K562 (cell line): ENCODE measurements around the gene B4GALT1. TPM values are rescaled to one million over a fixed set of nuclear protein-coding genes. Genes with fewer than 3 reads are reported as not detected.
A peak's percentile ranks its signal among the peaks of the same experiment; 100 is the strongest.

Source experiments
- CREM ChIP-seq: IDR thresholded peaks from 2 replicates; pipeline ENCODE4 v1.6.1; 2014; ENCODE audit warnings: antibody characterized with exemption, low read depth
- HMGN3 ChIP-seq: IDR thresholded peaks from 2 replicates; pipeline ENCODE4 v1.6.1; 2011; ENCODE audit warnings: borderline replicate concordance, low read depth, mild to moderate bottlenecking, mixed read lengths, low read length; ENCODE audit not compliant: insufficient read length; ENCODE audit errors: extremely low read depth
- KDM1A ChIP-seq, 2 experiments: fragments of 450-650 bp; IDR thresholded peaks; 2 replicates each; pipeline ENCODE4 v1.6.1; 2016; ENCODE audit warnings: mild to moderate bottlenecking in 2 of 2
- POLR2A ChIP-seq: fragments of 450-650 bp; conservative IDR thresholded peaks from 2 replicates; pipeline ENCODE4 v1.6.1; 2016
- RAD21 ChIP-seq, 2 experiments: fragments of 250-450 bp in 1 of 2; fragments of 450-650 bp in 1 of 2; sonication (Bioruptor Pico) in 1 of 2; formaldehyde crosslinking in 1 of 2; IDR thresholded peaks in 1 of 2; conservative IDR thresholded peaks in 1 of 2; 2 replicates each; pipeline versions ENCODE4 v1.4.0 to v1.8.0; 2020 to 2022; ENCODE audit warnings: mild to moderate bottlenecking in 2 of 2, moderate library complexity in 1 of 2
- RBFOX2 ChIP-seq: fragments of 200-400 bp; formaldehyde crosslinking; IDR thresholded peaks from 2 replicates; pipeline ENCODE4 v1.6.1; 2017; ENCODE audit warnings: low read depth, mild to moderate bottlenecking, low read length, moderate library complexity
- SUPT5H ChIP-seq: fragments of 450-650 bp; IDR thresholded peaks from 2 replicates; pipeline ENCODE4 v1.6.1; 2016
- TAF1 ChIP-seq: IDR thresholded peaks from 2 replicates; pipeline ENCODE4 v1.6.1; 2011; ENCODE audit warnings: mild to moderate bottlenecking, low read length, moderate library complexity; ENCODE audit not compliant: insufficient read depth, control insufficient read depth, severe bottlenecking; ENCODE audit errors: extremely low read depth
- ZBTB7A ChIP-seq: IDR thresholded peaks from 2 replicates; pipeline ENCODE4 v1.6.1; 2011; ENCODE audit warnings: low read depth, mild to moderate bottlenecking, low read length, moderate library complexity, borderline replicate concordance; ENCODE audit not compliant: control insufficient read depth
- ZFP36 ChIP-seq: fragments of 150-350 bp; IDR thresholded peaks from 2 replicates; pipeline ENCODE4 v1.6.1; 2018; ENCODE audit warnings: low read length, low read depth; ENCODE audit not compliant: partially characterized antibody
- ZNF217 ChIP-seq: sonication (generic); formaldehyde crosslinking; IDR thresholded peaks from 2 replicates; pipeline ENCODE4 v1.8.0; 2022; ENCODE audit warnings: mild to moderate bottlenecking, missing genetic modification reagents
- polyA plus RNA-seq, 8 experiments: library from polyadenylated mRNA; depleted of rRNA in 4 of 8; stranded (reverse) in 5 of 8; unstranded in 3 of 8; fragments of >200 nt; fragmentation: Nextera tagmentation in 2 of 8; fragmentation: Illumina TruSeq in 1 of 8; extraction: Ambion mirVana in 2 of 8; extraction: Trizol in 1 of 8; gene quantifications; 2 replicates each; pipeline versions ENCODE4 v1.2.1 to v1.2.3, GENCODE V29; 2011 to 2014; ENCODE audit warnings: inconsistent platforms in 1 of 8, missing spikeins in 1 of 8
- total RNA-seq, 7 experiments: library from RNA; depleted of rRNA in 6 of 7; stranded (reverse); fragments of >200 nt in 6 of 7; fragmentation: Illumina TruSeq in 2 of 7; extraction: Trizol in 2 of 7; gene quantifications; 2 replicates each; pipeline versions ENCODE4 v1.2.1 to v1.2.3, GENCODE V29; 2011 to 2021; ENCODE audit warnings: low replicate concordance in 1 of 7
- TF ChIP-seq, protein P1 (sequence below): fragments of 450-650 bp; formaldehyde crosslinking; IDR thresholded peaks from 2 replicates; pipeline ENCODE4 v1.4.0; 2020; ENCODE audit warnings: mild to moderate bottlenecking
- TF ChIP-seq, protein P2 (sequence below): fragments of 200-800 bp; sonication (Bioruptor generic); IDR thresholded peaks from 2 replicates; pipeline ENCODE4 v1.6.1; 2017; ENCODE audit warnings: missing genetic modification characterization, missing compliant biosample characterization
- TF ChIP-seq, protein P3 (sequence below), 2 experiments: fragments of 450-650 bp; conservative IDR thresholded peaks; 2 replicates each; pipeline ENCODE4 v1.6.1; 2017; ENCODE audit warnings: mild to moderate bottlenecking in 2 of 2, moderate library complexity in 2 of 2
- TF ChIP-seq, protein P4 (sequence below): fragments of 200-800 bp; sonication (Bioruptor generic); IDR thresholded peaks from 2 replicates; pipeline ENCODE4 v1.6.1; 2017; ENCODE audit warnings: missing genetic modification characterization, missing compliant biosample characterization
- TF ChIP-seq, protein P5 (sequence below): sonication (generic); formaldehyde crosslinking; IDR thresholded peaks from 2 replicates; pipeline ENCODE4 v1.8.0; 2023; ENCODE audit warnings: mild to moderate bottlenecking, missing genetic modification reagents

The B4GALT1 gene
- total and polyA plus RNA-seq, 9 of the 15 experiments (the other 6 are each of a cell fraction or from before 2014, with no cell fraction given) = 4.1 to 26.8 (median 7.1) TPM

DNA sequence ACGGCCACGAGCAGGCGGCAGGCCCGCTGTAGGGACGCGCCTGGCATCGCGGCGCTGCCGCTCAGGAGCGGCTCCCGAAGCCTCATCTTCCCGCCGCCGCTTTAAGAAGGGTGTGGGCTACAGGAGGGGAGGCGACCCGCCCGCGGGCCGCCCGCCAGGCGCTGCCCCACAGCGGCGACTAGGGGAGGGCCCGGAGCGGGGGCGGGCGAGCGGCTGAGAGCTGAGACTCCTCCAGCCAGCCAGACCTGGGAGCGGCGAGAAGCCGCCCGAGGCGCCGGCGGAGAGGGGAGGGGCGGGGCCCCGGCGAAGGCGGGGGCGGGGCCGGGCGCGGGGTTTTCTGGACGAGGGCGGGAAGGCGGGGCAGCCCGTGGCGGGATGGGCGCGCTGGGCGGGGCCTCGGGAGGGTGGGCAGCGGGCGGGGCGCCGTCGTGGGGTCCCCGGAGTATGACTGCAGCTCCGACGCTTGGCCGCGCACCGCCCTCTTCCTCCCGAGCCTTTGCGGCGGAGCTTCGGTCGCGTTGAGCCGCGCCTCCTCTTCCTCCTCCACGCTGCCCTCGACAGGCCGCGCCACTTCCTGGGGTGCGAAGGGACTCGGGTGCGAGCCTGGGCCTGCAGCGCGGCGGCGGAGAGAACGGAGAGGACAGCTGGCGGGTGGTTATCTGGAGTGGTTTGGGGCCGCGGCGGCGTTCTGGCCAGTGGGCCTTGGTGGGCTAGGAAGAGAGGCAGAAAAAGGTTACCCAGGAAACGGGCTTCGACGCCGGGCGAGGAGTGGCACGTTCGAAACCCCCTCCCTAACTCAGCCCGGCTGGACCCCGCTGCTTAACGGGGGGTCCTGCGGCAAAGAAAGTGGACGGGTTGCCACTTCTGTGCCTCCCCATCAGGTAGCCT lies at the start of gene B4GALT1 (continued):
- TF ChIP-seq, protein P1, sequence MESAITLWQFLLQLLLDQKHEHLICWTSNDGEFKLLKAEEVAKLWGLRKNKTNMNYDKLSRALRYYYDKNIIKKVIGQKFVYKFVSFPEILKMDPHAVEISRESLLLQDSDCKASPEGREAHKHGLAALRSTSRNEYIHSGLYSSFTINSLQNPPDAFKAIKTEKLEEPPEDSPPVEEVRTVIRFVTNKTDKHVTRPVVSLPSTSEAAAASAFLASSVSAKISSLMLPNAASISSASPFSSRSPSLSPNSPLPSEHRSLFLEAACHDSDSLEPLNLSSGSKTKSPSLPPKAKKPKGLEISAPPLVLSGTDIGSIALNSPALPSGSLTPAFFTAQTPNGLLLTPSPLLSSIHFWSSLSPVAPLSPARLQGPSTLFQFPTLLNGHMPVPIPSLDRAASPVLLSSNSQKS (CRISPR knock-in tag) = no peak
- TF ChIP-seq SUPT5H = peak; percentile 51; the same call in 1 of the 2 replicates
- TF ChIP-seq, protein P2, sequence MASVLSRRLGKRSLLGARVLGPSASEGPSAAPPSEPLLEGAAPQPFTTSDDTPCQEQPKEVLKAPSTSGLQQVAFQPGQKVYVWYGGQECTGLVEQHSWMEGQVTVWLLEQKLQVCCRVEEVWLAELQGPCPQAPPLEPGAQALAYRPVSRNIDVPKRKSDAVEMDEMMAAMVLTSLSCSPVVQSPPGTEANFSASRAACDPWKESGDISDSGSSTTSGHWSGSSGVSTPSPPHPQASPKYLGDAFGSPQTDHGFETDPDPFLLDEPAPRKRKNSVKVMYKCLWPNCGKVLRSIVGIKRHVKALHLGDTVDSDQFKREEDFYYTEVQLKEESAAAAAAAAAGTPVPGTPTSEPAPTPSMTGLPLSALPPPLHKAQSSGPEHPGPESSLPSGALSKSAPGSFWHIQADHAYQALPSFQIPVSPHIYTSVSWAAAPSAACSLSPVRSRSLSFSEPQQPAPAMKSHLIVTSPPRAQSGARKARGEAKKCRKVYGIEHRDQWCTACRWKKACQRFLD = peak; percentile 72
- peak; percentile 63 for TF ChIP-seq POLR2A
- TF ChIP-seq KDM1A (IDR thresholded peaks at IDR 0.05) = no peak
- TF ChIP-seq TAF1 = peak; percentile 58
- TF ChIP-seq ZFP36 = peak; percentile 83
- peak; percentile 43 for TF ChIP-seq HMGN3
- no peak for TF ChIP-seq ZNF217 (CRISPR knock-in tag)
- TF ChIP-seq RBFOX2 = peak; percentile 85
- peak; percentile 84; the same call in 1 of the 2 replicates for TF ChIP-seq ZBTB7A
- TF ChIP-seq CREM = peak; percentile 57
- TF ChIP-seq, protein P3, sequence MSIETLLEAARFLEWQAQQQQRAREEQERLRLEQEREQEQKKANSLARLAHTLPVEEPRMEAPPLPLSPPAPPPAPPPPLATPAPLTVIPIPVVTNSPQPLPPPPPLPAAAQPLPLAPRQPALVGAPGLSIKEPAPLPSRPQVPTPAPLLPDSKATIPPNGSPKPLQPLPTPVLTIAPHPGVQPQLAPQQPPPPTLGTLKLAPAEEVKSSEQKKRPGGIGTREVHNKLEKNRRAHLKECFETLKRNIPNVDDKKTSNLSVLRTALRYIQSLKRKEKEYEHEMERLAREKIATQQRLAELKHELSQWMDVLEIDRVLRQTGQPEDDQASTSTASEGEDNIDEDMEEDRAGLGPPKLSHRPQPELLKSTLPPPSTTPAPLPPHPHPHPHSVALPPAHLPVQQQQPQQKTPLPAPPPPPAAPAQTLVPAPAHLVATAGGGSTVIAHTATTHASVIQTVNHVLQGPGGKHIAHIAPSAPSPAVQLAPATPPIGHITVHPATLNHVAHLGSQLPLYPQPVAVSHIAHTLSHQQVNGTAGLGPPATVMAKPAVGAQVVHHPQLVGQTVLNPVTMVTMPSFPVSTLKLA (conservative IDR thresholded peaks at IDR 0.05) = peak in 1 of 2 experiments; percentile 54; a peak in 2 of 4 replicates
- TF ChIP-seq, protein P4, sequence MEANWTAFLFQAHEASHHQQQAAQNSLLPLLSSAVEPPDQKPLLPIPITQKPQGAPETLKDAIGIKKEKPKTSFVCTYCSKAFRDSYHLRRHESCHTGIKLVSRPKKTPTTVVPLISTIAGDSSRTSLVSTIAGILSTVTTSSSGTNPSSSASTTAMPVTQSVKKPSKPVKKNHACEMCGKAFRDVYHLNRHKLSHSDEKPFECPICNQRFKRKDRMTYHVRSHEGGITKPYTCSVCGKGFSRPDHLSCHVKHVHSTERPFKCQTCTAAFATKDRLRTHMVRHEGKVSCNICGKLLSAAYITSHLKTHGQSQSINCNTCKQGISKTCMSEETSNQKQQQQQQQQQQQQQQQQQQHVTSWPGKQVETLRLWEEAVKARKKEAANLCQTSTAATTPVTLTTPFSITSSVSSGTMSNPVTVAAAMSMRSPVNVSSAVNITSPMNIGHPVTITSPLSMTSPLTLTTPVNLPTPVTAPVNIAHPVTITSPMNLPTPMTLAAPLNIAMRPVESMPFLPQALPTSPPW (CRISPR knock-in tag) = peak; percentile 96
- 0 out of 4 replicates have a peak, but pooled peaks of 1 of the 2 experiments have one; percentile 6 for TF ChIP-seq RAD21 (CRISPR knock-in tag; conservative IDR thresholded peaks at IDR 0.05 in 1 of 2, IDR thresholded peaks at IDR 0.05 in 1 of 2)
- TF ChIP-seq, protein P5, sequence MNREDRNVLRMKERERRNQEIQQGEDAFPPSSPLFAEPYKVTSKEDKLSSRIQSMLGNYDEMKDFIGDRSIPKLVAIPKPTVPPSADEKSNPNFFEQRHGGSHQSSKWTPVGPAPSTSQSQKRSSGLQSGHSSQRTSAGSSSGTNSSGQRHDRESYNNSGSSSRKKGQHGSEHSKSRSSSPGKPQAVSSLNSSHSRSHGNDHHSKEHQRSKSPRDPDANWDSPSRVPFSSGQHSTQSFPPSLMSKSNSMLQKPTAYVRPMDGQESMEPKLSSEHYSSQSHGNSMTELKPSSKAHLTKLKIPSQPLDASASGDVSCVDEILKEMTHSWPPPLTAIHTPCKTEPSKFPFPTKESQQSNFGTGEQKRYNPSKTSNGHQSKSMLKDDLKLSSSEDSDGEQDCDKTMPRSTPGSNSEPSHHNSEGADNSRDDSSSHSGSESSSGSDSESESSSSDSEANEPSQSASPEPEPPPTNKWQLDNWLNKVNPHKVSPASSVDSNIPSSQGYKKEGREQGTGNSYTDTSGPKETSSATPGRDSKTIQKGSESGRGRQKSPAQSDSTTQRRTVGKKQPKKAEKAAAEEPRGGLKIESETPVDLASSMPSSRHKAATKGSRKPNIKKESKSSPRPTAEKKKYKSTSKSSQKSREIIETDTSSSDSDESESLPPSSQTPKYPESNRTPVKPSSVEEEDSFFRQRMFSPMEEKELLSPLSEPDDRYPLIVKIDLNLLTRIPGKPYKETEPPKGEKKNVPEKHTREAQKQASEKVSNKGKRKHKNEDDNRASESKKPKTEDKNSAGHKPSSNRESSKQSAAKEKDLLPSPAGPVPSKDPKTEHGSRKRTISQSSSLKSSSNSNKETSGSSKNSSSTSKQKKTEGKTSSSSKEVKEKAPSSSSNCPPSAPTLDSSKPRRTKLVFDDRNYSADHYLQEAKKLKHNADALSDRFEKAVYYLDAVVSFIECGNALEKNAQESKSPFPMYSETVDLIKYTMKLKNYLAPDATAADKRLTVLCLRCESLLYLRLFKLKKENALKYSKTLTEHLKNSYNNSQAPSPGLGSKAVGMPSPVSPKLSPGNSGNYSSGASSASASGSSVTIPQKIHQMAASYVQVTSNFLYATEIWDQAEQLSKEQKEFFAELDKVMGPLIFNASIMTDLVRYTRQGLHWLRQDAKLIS (CRISPR knock-in tag) = peak; percentile 59; the same call in 1 of the 2 replicates
